Liver (tissue), 9 donors: ENCODE data around the gene GGACT. TPM values are rescaled to one million over a fixed set of nuclear protein-coding genes. Genes with fewer than 3 reads are reported as not detected.

Experiments used
- DNase-seq: peaks from one replicate; pipeline ENCODE4 v3.0.0-alpha.2; 2017; ENCODE audit warnings: low spot score
- H3K27ac ChIP-seq, 2 donors: one replicate each; pipeline ENCODE4 v1.7.0; 2013; ENCODE audit warnings: inconsistent platforms in 2 of 2, low read length in 2 of 2, control low read depth in 1 of 2, low read depth in 1 of 2, mild to moderate bottlenecking in 1 of 2
- H3K27me3 ChIP-seq, 4 donors: one replicate each; pipeline versions ENCODE4 v1.6.1 to v1.7.0; 2013; ENCODE audit warnings: low read length in 3 of 4, inconsistent platforms in 1 of 4, mild to moderate bottlenecking in 1 of 4, moderate library complexity in 1 of 4; ENCODE audit not compliant: control insufficient read depth in 4 of 4, insufficient read depth in 4 of 4
- H3K36me3 ChIP-seq, 4 donors: one replicate each; pipeline versions ENCODE4 v1.6.1 to v1.7.0; 2013; ENCODE audit warnings: low read length in 3 of 4, mild to moderate bottlenecking in 3 of 4, low read depth in 1 of 4, moderate library complexity in 1 of 4; ENCODE audit not compliant: control insufficient read depth in 4 of 4, insufficient read depth in 3 of 4
- H3K4me1 ChIP-seq, 4 donors: one replicate each; pipeline versions ENCODE4 v1.6.1 to v1.7.0; 2013; ENCODE audit warnings: low read length in 3 of 4, mild to moderate bottlenecking in 3 of 4, moderate library complexity in 1 of 4; ENCODE audit not compliant: control insufficient read depth in 4 of 4, insufficient read depth in 4 of 4
- H3K4me3 ChIP-seq, 3 donors: one replicate each; pipeline versions ENCODE4 v1.6.1 to v1.7.0; 2013; ENCODE audit warnings: low read length in 3 of 3, control low read depth in 1 of 3, low read depth in 1 of 3, mild to moderate bottlenecking in 1 of 3
- H3K9ac ChIP-seq, 2 donors: one replicate each; pipeline ENCODE4 v1.7.0; 2013; ENCODE audit warnings: low read length in 2 of 2, mild to moderate bottlenecking in 2 of 2, moderate library complexity in 2 of 2, control low read depth in 1 of 2, low read depth in 1 of 2
- H3K9me3 ChIP-seq, 4 donors: one replicate each; pipeline versions ENCODE4 v1.6.1 to v1.7.0; 2013; ENCODE audit warnings: low read length in 3 of 4; ENCODE audit not compliant: control insufficient read depth in 4 of 4
- ATF3 ChIP-seq: IDR thresholded peaks from 2 replicates; pipeline ENCODE4 v1.6.1; 2016; ENCODE audit warnings: antibody characterized with exemption
- CTCF ChIP-seq: fragments of 150-350 bp; IDR thresholded peaks from 2 replicates; pipeline ENCODE4 v1.5.1; 2017; ENCODE audit warnings: improper control_type of control experiment, low read depth, low read length; ENCODE audit not compliant: missing input control
- EGR1 ChIP-seq, 2 donors: IDR thresholded peaks; 2 replicates each; pipeline ENCODE4 v1.6.1; 2016 to 2018; ENCODE audit warnings: antibody characterized with exemption in 2 of 2, low read depth in 2 of 2
- FOXA1 ChIP-seq: IDR thresholded peaks from 2 replicates; pipeline ENCODE4 v1.6.1; 2016; ENCODE audit warnings: antibody characterized with exemption
- FOXA2 ChIP-seq: IDR thresholded peaks from 2 replicates; pipeline ENCODE4 v1.6.1; 2016; ENCODE audit warnings: antibody characterized with exemption
- GABPA ChIP-seq, 2 donors: IDR thresholded peaks in 1 of 2; conservative IDR thresholded peaks in 1 of 2; 2 replicates each; pipeline ENCODE4 v1.6.1; 2016; ENCODE audit warnings: antibody characterized with exemption in 2 of 2, mild to moderate bottlenecking in 1 of 2, moderate library complexity in 1 of 2
- HNF4A ChIP-seq, 2 donors: conservative IDR thresholded peaks; 2 replicates each; pipeline ENCODE4 v1.6.1; 2016; ENCODE audit warnings: antibody characterized with exemption in 2 of 2, mild to moderate bottlenecking in 2 of 2
- HNF4G ChIP-seq: IDR thresholded peaks from 2 replicates; pipeline ENCODE4 v1.6.1; 2016; ENCODE audit warnings: antibody characterized with exemption
- JUND ChIP-seq, 2 donors: IDR thresholded peaks; 2 replicates each; pipeline ENCODE4 v1.6.1; 2016; ENCODE audit warnings: antibody characterized with exemption in 2 of 2
- MAX ChIP-seq: IDR thresholded peaks from 2 replicates; pipeline ENCODE4 v1.6.1; 2016; ENCODE audit warnings: antibody characterized with exemption
- NR2F2 ChIP-seq: IDR thresholded peaks from 2 replicates; pipeline ENCODE4 v1.6.1; 2016; ENCODE audit warnings: antibody characterized with exemption
- RAD21 ChIP-seq, 2 donors: IDR thresholded peaks; 2 replicates each; pipeline ENCODE4 v1.6.1; 2016; ENCODE audit warnings: antibody characterized with exemption in 2 of 2, mild to moderate bottlenecking in 2 of 2
- REST ChIP-seq: IDR thresholded peaks from 2 replicates; pipeline ENCODE4 v1.6.1; 2016; ENCODE audit warnings: antibody characterized with exemption, mild to moderate bottlenecking
- SP1 ChIP-seq: IDR thresholded peaks from 2 replicates; pipeline ENCODE4 v1.6.1; 2018; ENCODE audit warnings: antibody characterized with exemption, mild to moderate bottlenecking
- TAF1 ChIP-seq: conservative IDR thresholded peaks from 2 replicates; pipeline ENCODE4 v1.6.1; 2016; ENCODE audit warnings: antibody characterized with exemption, mild to moderate bottlenecking
- YY1 ChIP-seq: IDR thresholded peaks from 2 replicates; pipeline ENCODE4 v1.6.1; 2016; ENCODE audit warnings: antibody characterized with exemption, mild to moderate bottlenecking
- ZBTB33 ChIP-seq: IDR thresholded peaks from 2 replicates; pipeline ENCODE4 v1.6.1; 2016; ENCODE audit warnings: antibody characterized with exemption
- WGBS: extraction: QIAGEN DNeasy Blood & Tissue Kit; methylation state at CpG from one replicate; pipeline ENCODE4 v1.1.7; 2013; 5-methylcytosine and 5-hydroxymethylcytosine counted together
- polyA plus RNA-seq, 2 donors: library from polyadenylated mRNA; stranded (reverse) in 1 of 2; unstranded in 1 of 2; fragments of 200-250 nt in 1 of 2; fragments of >200 nt in 1 of 2; fragmentation: Nextera tagmentation in 1 of 2; extraction: Ambion mirVana in 1 of 2; gene quantifications; one replicate each; pipeline versions ENCODE4 v1.2.1 to v1.2.3, GENCODE V29; 2013 to 2015
- total RNA-seq, 2 donors: library from RNA; depleted of rRNA; stranded (reverse); fragments of >200 nt; gene quantifications; one replicate each; pipeline ENCODE4 v1.2.3, GENCODE V29; 2014
- donor health status: healthy.
- donor health status: healthy.
- donor health status: healthy.
- donor health status: healthy.
- donor health status: healthy.

Gene GGACT
- total and polyA plus RNA-seq, 4 donors: 2.5 to 6.3 (median 4.1) TPM

GRCh38 chr13:100613031-100613430 is 24.4 kb upstream of the GGACT start:
- DNase-seq: no peak
- H3K9me3 ChIP-seq: no peaks in the 10 kb centered on the region
- no peaks in the 10 kb centered on the region for H3K4me1 ChIP-seq
- no peak for TF ChIP-seq CTCF
- no peak for TF ChIP-seq SP1
- TF ChIP-seq RAD21 (IDR thresholded peaks at IDR 0.05): no peak
- no peak for TF ChIP-seq HNF4G
- TF ChIP-seq JUND (IDR thresholded peaks at IDR 0.05): no peak
- TF ChIP-seq REST: no peak
- TF ChIP-seq EGR1 (IDR thresholded peaks at IDR 0.05; ENCODE audit: low read depth in 2 of 2): no peak
- no peak for TF ChIP-seq GABPA (IDR thresholded peaks at IDR 0.05 in 1 of 2, conservative IDR thresholded peaks at IDR 0.05 in 1 of 2)
- TF ChIP-seq ZBTB33: no peak
- TF ChIP-seq FOXA1: no peak
- no peak for TF ChIP-seq MAX
- TF ChIP-seq HNF4A (conservative IDR thresholded peaks at IDR 0.05): no peak
- TF ChIP-seq YY1: no peak
- no peak overlapping the region for H3K4me3 ChIP-seq
- H3K9ac ChIP-seq: no peak overlapping the region
- H3K27me3 ChIP-seq: no peaks in the 10 kb centered on the region
- no peak overlapping the region for H3K27ac ChIP-seq
- peaks cover 0 to 16% (median 12%) of the 10 kb centered on the region in 4 donors for H3K36me3 ChIP-seq
- 92% methylated on average over 5 of the region's 5 CpGs for WGBS

- no peak overlapping the region for H3K4me3 ChIP-seq
- no peaks in the 10 kb centered on the region for H3K9me3 ChIP-seq
- no peak overlapping the region for H3K27ac ChIP-seq
- H3K36me3 ChIP-seq: peaks cover 0 to 20% (median 12%) of the 10 kb centered on the region in 4 donors
- no peaks in the 10 kb centered on the region for H3K4me1 ChIP-seq
- H3K9ac ChIP-seq: no peak overlapping the region
- TF ChIP-seq HNF4G (no peak), FOXA1 (no peak), SP1 (no peak), FOXA2 (no peak), ATF3 (no peak), TAF1 (no peak), NR2F2 (no peak)
- H3K27me3 ChIP-seq: no peaks in the 10 kb centered on the region
- 83% methylated on average over 9 of the region's 9 CpGs for WGBS
- no peak for DNase-seq
Observed at GRCh38 chr13:100611678-100612492, 23.3 kb upstream of the GGACT start.
